Stimulated activated CD4-positive, alpha-beta T cell treated with anti-CD3 and anti-CD28 coated beads, Interleukin-2, amount 100 ng/mL, for 4 hours (primary cell): Measurements from ENCODE around the gene PCDH15.
"Not testable (repeated sequence)": the region's sequence is repeated elsewhere in the genome, so short reads cannot be mapped to it uniquely, and the experiment has no call there.

Source experiments
- DNase-seq: peaks from one replicate; pipeline ENCODE4 v3.0.0-alpha.2; 2020; ENCODE audit warnings: low read depth

The PCDH15 gene

GRCh38 chr10:54394598-54394997, 406.4 kb downstream of the PCDH15 start:
- not testable (repeated sequence) for DNase-seq

GRCh38 chr10:54372179-54372578, 428.9 kb downstream of the PCDH15 start:
- DNase-seq, result no peak

DNA sequence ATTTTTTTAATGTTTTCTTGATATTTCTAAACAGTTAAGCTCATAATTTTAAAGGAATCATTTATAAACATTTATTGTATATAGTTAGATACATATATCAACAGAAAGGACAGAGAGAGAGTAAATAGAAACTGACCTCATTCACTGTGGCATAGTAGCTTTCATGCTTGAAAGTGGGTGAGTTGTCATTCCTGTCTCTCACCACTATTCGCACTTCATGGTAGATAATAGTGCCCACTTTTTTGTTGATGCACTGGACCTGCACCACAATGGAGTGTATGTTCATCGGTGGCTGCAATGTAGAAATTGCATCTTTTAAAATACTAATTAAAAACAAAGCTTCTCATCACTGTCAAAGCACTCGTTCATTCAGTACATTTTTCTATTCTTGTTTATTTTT, 432.0 kb downstream of the PCDH15 start:
- no peak for DNase-seq

DNA sequence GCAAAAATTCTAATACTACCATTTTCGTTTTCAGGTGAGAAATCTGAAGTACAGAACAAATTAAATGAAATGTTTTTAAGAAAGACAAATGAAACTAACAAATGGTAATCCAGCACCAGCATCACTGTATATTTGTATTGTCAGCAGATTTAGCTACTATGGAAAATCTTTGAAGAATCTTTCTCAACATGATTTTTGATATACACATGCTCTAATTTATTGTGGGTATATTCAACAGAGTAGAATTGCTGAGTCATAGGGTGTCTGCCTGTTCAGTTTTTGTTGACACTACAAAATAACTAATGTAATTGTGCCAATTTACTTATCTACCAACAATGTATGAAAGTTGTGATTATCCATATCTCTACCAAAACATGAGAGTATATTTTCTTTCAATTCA, 437.6 kb downstream of the PCDH15 start:
- no peak for DNase-seq

DNA sequence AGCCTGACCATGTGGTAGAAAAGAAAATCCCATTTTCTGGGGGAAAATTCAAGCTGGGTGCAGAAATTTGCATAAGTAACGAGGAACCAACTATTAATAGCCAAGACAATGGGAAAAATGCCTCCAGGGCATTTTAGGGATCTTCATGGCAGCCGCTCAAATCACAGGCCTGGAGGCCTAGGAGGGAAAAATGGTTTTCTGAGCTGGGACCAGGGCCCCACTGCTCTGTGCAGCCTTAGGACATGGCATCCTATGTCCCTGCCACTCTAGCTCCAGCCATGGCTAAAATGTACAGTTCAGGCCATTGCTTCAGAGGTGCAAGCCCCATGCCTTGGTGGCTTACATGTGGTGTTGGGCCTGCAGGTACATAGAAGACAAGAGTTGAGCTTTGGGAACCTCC, 459.0 kb downstream of the PCDH15 start:
- DNase-seq, result no peak

- DNase-seq, result no peak
Measured at GRCh38 chr10:54335296-54335695, 465.7 kb downstream of the PCDH15 start.

DNA sequence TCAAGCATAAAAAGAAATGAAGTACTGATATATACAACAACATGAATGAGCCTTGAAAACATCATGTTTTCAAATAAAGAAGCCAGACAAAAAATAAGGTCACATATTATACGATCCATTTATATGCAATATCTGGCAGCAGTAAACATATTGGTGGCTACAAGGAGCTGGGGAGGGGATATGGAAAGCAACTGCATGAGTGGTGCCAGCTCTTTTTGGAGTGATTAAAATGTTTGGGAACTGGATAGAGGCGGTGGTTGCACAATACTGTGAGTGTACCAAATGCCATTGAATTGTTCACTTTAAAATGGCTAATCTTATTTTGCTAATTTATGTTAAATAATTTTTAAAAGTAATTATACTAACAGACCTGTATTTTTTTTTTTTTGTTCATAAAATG, 481.7 kb downstream of the PCDH15 start:
- no peak for DNase-seq

- no peak for DNase-seq
Measured at GRCh38 chr10:54318470-54318869, 482.6 kb downstream of the PCDH15 start.

DNA sequence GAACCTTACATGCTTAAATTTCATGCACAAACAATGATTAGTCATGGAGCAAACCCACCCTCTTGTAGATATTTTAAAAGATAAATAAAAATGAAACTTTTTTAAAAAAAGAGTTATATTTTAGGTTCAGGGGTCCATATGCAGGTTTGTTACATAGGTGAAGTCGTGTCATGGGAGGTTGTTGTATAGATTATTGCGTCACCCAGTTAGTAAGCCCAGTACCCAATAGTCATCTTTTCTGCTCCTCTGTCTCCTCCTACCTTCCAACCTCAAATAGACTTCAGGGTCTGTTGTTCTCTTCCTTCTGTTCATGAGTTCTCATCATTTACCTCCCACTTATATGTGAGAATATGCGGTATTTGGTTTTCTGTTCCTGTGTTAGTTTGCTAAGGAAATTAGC, 486.6 kb downstream of the PCDH15 start:
- DNase-seq, result no peak

- DNase-seq, result no peak
Measured at GRCh38 chr10:54284526-54285193, 516.4 kb downstream of the PCDH15 start.

DNA sequence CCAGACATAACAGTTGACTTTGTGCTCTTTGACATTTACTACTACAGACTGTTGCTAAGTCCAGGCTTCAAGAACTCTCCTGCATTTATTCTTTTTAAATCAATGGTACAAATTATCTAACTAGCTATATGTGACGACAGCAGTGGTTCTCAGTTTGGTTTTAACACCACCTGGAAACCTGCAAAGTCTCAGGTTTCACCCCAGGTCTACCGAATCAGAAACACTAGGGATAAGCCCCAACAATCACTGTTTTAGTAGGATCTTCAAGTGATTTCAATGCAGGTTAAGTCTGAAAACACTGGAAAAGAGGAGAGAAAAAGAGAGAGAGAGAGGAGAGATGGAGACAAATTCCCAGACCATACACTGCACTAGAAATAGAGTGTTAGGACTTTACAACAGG, 519.0 kb downstream of the PCDH15 start:
- no peak for DNase-seq

GRCh38 chr10:54266395-54266794, 534.6 kb downstream of the PCDH15 start:
- DNase-seq, result no peak

DNA sequence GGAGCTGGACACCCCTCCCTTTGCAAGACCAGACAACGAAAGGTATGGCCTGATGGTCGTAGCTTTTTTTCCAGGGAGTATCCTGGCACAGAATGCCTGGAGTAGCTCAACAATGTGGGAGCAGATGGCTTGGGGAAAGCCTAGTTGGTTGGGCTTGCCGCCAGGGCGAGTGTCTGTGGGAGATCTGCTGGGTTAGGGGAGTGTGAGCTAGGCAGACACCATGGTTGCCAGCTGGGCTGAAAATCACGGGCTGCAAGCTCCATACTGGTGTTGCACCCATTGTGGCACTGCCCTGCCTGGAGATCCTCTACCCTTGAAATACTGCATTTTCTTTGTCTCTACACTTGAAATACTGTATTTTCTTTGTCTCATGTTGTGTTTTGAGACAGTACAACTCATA, 538.3 kb downstream of the PCDH15 start:
- no peak for DNase-seq

DNA sequence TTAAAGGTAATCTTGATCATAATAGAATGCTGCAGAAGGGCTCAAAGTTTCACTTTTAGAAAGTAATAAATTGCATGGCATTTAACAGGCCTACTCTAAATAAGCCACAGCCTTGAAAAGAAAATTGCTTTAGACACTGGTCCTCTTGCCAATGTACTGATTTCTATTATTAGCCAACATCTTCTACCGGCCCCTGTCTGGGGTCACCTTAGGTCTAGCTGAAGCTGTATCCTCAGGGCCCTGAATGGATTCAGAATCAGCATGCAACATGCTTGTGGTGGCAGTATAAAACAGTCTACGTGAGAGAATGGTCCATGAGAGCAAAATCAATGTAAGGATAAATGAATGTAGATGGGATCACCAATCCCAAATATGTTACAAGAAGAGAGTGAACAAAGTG, 541.9 kb downstream of the PCDH15 start:
- no peak for DNase-seq

DNA sequence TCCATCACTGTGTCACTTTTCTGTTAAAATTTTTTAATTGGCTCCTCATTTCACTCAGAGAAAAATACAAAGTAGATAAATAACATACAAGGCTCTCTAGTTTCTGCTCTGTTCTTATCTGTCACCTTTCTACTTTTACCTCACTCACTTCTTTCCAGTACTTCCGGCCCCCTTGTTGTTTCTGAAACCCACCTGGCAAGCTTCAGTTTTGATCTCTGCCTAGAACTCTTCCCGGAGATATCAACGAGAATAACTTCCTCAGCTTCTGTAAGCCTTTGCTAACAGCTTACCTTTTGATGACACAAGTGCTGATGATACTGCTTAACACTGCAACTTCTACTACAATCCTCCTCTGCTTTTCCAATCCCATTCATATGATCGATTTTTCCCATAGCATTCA, 566.2 kb downstream of the PCDH15 start:
- no peak for DNase-seq

DNA sequence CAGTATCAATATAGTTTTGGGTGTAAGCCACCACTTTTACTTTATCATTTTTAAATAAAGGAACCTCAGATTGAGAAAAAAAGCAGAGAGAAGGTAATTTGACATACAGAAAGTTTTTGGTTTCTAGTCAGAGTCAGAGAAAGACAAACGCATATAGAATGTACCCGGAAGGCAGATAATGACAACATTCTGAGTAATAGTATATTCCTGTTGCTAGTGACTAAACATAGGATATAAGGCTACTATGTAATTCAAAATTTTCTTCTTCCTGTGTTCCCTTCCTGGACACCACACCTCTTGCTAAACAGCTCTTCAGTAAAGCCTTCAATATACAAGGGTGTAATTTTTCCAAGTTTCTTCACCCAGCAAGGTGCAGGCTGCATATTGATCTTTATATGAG, 597.6 kb downstream of the PCDH15 start:
- DNase-seq, result no peak

- no peak for DNase-seq
Measured at GRCh38 chr10:54198051-54198450, 603.0 kb downstream of the PCDH15 start.

DNA sequence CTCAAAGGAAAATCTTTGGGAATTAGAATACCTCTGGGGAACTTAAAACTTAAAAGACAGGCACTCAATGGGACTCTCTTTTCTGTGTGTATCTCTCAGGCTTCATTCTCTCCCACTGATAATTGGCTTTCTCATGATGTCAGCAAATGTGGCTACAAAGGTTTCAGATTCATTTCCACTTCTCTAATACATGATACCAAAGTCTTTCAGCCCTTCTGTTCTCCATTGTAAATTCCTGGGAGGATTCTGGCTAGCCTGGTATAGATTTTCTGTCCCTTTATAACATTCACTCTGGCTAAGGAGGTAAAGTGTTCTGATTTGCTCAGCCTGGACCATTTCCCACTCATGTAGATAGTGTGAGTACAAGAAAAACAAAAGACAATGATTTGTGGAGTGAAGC, 606.2 kb downstream of the PCDH15 start:
- DNase-seq, result no peak

- DNase-seq, result no peak
Measured at GRCh38 chr10:54159924-54160323, 641.1 kb downstream of the PCDH15 start.

DNA sequence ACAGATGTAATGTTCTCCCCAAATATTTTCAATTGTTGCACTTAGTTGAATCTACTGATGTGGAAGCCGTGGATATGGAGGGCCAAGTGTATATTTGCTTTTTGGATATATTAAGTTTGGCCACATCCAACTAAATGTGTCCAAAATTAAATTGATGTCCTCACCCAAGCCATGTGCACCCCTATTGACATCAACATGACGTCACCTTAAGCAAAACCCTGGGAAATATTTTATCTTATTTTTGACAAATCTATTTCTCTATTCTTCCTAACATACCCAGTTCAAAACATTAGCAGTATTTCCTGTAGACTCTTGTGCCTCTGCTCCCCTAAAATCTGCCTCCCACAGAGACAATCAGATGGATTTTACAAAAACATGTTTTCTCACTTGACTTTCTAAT, 652.5 kb downstream of the PCDH15 start:
- DNase-seq, result no peak

DNA sequence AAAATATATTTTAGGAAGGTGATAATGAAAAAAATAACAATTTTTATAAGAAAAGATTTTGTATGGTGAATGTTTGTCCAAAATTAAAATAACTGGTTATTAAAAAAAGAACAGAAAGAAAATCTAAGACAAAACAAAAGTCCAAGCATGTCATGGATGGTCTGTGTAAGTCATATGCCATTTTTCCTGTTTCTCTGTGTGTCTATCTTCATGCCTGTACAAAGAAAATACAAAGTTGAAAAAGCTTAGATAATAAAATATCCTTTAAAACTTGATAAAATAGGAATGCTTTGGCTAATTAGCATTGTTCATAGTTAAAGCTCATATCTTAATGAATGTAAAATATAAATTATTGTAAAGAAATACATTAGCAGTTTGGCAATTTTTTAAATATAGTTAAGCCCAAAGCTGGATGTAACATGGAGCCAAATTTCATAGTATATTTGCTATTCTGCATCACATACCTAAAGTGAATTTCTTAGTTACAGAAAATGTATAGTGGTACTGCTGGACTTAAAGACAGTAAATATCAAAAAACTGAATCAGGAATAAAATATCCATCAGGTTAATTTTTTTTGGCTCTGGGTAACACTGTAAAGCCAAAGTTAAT, 661.1 kb downstream of the PCDH15 start:
- DNase-seq, result no peak

- no peak for DNase-seq
Measured at GRCh38 chr10:54137396-54137795, 663.6 kb downstream of the PCDH15 start.

GRCh38 chr10:54133203-54133602, 667.8 kb downstream of the PCDH15 start:
- DNase-seq, result no peak

GRCh38 chr10:54131833-54132232, 669.2 kb downstream of the PCDH15 start:
- no peak for DNase-seq
